ENCODE data around the gene CEP152. TPM values are rescaled to one million over a fixed set of nuclear protein-coding genes. Genes with fewer than 3 reads are reported as not detected.

Gene CEP152
- total RNA-seq, 4 donors from 2014 or later, result 4.2 to 10.5 (median 4.8) TPM

DNA sequence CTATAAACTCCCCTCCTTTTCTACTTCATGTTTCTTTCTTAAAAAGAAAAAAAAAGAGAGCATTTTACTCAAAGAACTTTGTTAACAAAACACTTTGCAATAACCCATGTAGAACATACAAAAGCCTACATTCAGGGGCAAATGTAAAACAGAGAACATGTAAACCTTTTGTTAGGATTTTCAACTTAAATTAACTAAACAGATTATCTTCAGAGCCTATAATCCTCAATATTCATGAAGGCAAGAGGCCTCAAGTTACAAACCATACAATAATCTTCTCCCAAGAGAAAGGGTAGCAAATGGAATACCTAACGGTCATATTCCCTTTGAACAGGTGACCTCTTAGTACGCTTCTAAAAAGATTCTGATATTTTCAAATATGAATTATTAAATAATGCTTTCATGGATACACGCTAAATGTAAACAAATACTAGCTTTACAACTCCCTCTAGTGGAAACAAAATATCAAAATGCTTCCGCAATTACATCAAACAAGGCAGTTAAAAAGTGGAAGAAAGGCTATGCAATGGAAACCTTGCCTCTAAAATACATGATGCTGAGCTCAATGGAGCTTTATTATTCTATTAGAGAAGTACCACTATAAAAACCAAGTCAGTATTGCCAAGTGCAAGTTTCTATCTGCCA, 9.9 kb downstream of the CEP152 start:
- Histone ChIP-seq H3K9me3 (no peaks in the 10 kb centered on the region), H3K4me1 (no peaks in the 10 kb centered on the region), H3K27ac (peak overlapping the region in 1 of 2 donors; percentile 24), H3K27me3 (no peaks in the 10 kb centered on the region), H3K4me3 (no peak overlapping the region), H3K36me3 (no peaks in the 10 kb centered on the region)
- DNase-seq, result no peak
- TF ChIP-seq POLR2A (IDR thresholded peaks at IDR 0.05), result no peak
- TF ChIP-seq, protein P1, sequence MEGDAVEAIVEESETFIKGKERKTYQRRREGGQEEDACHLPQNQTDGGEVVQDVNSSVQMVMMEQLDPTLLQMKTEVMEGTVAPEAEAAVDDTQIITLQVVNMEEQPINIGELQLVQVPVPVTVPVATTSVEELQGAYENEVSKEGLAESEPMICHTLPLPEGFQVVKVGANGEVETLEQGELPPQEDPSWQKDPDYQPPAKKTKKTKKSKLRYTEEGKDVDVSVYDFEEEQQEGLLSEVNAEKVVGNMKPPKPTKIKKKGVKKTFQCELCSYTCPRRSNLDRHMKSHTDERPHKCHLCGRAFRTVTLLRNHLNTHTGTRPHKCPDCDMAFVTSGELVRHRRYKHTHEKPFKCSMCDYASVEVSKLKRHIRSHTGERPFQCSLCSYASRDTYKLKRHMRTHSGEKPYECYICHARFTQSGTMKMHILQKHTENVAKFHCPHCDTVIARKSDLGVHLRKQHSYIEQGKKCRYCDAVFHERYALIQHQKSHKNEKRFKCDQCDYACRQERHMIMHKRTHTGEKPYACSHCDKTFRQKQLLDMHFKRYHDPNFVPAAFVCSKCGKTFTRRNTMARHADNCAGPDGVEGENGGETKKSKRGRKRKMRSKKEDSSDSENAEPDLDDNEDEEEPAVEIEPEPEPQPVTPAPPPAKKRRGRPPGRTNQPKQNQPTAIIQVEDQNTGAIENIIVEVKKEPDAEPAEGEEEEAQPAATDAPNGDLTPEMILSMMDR (IDR thresholded peaks at IDR 0.05), result peak; percentile 32 to 41 (median 36)
- intact Hi-C loops (cut with DNase I; ENCODE audit: low total_unique reads), result no loop called here

DNA sequence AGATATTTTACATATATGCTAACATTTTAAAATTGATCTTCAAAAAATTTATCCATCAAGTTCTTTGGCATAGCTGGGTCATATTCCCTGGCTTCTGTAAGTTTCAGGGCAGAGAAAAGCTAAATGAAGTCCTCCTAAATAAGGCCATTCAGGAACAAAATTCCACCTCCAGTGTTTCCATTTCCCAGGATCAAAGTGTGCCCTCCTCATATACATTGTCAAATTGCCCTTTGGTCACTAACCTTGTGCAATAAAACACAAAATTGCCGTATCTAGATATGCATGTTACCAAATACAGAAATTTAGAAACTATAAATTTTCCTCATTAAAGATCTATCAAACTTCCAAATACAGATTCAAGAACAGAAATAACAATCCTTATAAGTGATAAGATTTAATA, 10.6 kb downstream of the CEP152 start:
- no peaks in the 10 kb centered on the region for H3K9me3 ChIP-seq
- intact Hi-C loops (cut with DNase I; ENCODE audit: low total_unique reads), result no loop called here

DNA sequence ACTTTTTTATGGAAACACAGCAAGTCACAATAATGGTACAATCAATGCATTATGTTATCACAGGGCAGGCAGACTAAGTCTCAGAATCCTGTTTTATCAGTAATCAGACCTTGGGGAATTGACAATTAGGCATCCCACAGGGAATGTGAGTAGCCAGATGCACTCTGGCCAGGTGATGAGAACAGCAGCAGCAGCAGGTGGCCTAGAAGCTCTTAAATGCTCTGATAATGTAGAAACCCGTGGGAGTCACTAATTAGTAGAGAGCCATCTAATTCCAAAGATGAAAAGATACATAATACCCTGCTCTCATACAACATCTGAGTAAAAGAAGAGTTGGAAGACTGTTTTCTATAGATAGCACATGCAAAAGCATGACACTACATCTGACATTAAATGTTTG, 12.6 kb downstream of the CEP152 start:
- Histone ChIP-seq H3K27me3 (no peaks in the 10 kb centered on the region), H3K36me3 (no peaks in the 10 kb centered on the region), H3K27ac (no peak overlapping the region), H3K4me3 (no peak overlapping the region), H3K9me3 (no peaks in the 10 kb centered on the region), H3K4me1 (no peaks in the 10 kb centered on the region)
- no peak for TF ChIP-seq POLR2A (IDR thresholded peaks at IDR 0.05)
- TF ChIP-seq, protein P1 (IDR thresholded peaks at IDR 0.05), result no peak
- DNase-seq, result no peak
- intact Hi-C loops (cut with DNase I; ENCODE audit: low total_unique reads), result no loop called here

More for the DNA sequence above, 10.6 kb downstream of the CEP152 start:
- Histone ChIP-seq H3K4me3 (no peak overlapping the region), H3K27me3 (no peaks in the 10 kb centered on the region), H3K27ac (peak overlapping the region in 1 of 2 donors; percentile 24), H3K4me1 (no peaks in the 10 kb centered on the region), H3K36me3 (no peaks in the 10 kb centered on the region)
- no peak for TF ChIP-seq POLR2A (IDR thresholded peaks at IDR 0.05)
- TF ChIP-seq, protein P1 (IDR thresholded peaks at IDR 0.05), result no peak
- no peak for DNase-seq

DNA sequence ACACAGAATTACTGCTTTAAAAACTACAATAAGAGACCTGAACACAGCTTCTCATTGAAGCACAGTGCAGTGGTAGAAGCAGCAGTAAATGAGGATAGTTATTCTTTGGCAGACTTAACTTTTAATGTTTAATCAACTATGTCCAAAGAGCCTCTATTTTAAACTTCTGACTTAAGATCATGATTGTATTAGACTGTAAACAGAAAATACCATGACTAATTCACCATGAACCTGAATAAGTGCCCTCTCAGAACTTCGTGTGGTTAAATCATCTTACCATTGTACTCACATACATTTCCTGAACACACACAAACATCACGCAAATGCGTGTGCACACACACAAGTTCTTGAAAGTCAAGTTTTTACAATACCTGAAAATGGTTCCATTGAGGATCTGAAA, 13.9 kb downstream of the CEP152 start:
- intact Hi-C loops (cut with DNase I; ENCODE audit: low total_unique reads), result no loop called here
- no peaks in the 10 kb centered on the region for H3K27me3 ChIP-seq
- H3K4me3 ChIP-seq, result no peak overlapping the region
- DNase-seq, result no peak
- no peak overlapping the region for H3K27ac ChIP-seq
- TF ChIP-seq POLR2A (IDR thresholded peaks at IDR 0.05), result no peak
- TF ChIP-seq, protein P1 (IDR thresholded peaks at IDR 0.05), result no peak
- no peaks in the 10 kb centered on the region for H3K36me3 ChIP-seq
- H3K4me1 ChIP-seq, result no peaks in the 10 kb centered on the region
- no peaks in the 10 kb centered on the region for H3K9me3 ChIP-seq

DNA sequence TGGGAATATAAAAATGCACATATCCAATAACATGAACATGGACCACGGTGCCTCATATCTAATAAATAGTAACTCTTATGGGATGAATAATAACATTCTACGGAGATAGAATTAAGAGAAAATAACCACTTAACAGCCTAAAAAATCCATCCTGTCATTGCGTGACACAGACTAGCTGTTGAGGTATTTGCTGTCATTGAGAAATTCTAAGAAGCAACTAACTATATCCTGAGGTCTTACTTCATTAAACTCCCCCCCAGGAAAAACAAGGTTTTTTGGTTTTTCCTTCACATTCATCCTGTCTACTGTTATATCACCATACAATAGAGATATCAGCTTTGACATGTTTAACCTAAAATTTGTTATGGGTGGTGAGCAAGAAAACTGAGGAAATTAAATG, 14.3 kb downstream of the CEP152 start:
- TF ChIP-seq, protein P1 (IDR thresholded peaks at IDR 0.05), result no peak
- no peak for TF ChIP-seq POLR2A (IDR thresholded peaks at IDR 0.05)
- Histone ChIP-seq H3K4me3 (no peak overlapping the region), H3K4me1 (no peaks in the 10 kb centered on the region), H3K36me3 (no peaks in the 10 kb centered on the region), H3K27ac (no peak overlapping the region), H3K9me3 (no peaks in the 10 kb centered on the region), H3K27me3 (no peaks in the 10 kb centered on the region)
- no peak for DNase-seq
- intact Hi-C loops (cut with DNase I; ENCODE audit: low total_unique reads), result no loop called here

All from uterus (tissue), 4 donors.